Duodenal mucosa (tissue), 2 donors: Measurements from ENCODE around the gene UPK2.
A peak's percentile ranks its signal among the peaks of the same experiment; 100 is the strongest.
"Not testable (repeated sequence)": the region's sequence is repeated elsewhere in the genome, so short reads cannot be mapped to it uniquely, and the experiment has no call there.

ENCODE experiments used
- H3K27ac ChIP-seq: one replicate; pipeline ENCODE4 v1.7.0; 2013; ENCODE audit warnings: low read depth, low read length
- H3K27me3 ChIP-seq, 2 donors: one replicate each; pipeline ENCODE4 v1.7.0; 2013; ENCODE audit warnings: low read length in 2 of 2, control low read depth in 1 of 2; ENCODE audit not compliant: insufficient read depth in 2 of 2, control insufficient read depth in 1 of 2
- H3K36me3 ChIP-seq, 2 donors: one replicate each; pipeline ENCODE4 v1.7.0; 2013; ENCODE audit warnings: low read length in 2 of 2, control low read depth in 1 of 2; ENCODE audit not compliant: insufficient read depth in 2 of 2, control insufficient read depth in 1 of 2
- H3K4me1 ChIP-seq, 2 donors: one replicate each; pipeline ENCODE4 v1.7.0; 2013; ENCODE audit warnings: low read length in 2 of 2, control low read depth in 1 of 2; ENCODE audit not compliant: insufficient read depth in 2 of 2, control insufficient read depth in 1 of 2
- H3K4me3 ChIP-seq, 2 donors: one replicate each; pipeline ENCODE4 v1.7.0; 2013; ENCODE audit warnings: low read length in 2 of 2, low read depth in 1 of 2
- H3K9ac ChIP-seq, 2 donors: one replicate each; pipeline ENCODE4 v1.7.0; 2013; ENCODE audit warnings: low read length in 2 of 2, low read depth in 1 of 2
- H3K9me3 ChIP-seq, 2 donors: one replicate each; pipeline ENCODE4 v1.7.0; 2013; ENCODE audit warnings: low read length in 2 of 2, control low read depth in 1 of 2; ENCODE audit not compliant: control insufficient read depth in 1 of 2

The UPK2 gene

GRCh38 chr11:118939953-118940598 lies 16.0 kb upstream of the UPK2 start:
- peaks cover 0 to 7% of the 10 kb centered on the region in 2 donors for H3K4me1 ChIP-seq
- H3K27ac ChIP-seq = no peak overlapping the region
- H3K9ac ChIP-seq = no peak overlapping the region
- no peak overlapping the region for H3K4me3 ChIP-seq
- no peaks in the 10 kb centered on the region for H3K36me3 ChIP-seq
- no peaks in the 10 kb centered on the region for H3K9me3 ChIP-seq
- peaks cover 0 to 4% of the 10 kb centered on the region in 2 donors for H3K27me3 ChIP-seq

GRCh38 chr11:118947091-118947490 lies 9.0 kb upstream of the UPK2 start:
- H3K9ac ChIP-seq = no peak overlapping the region
- no peak overlapping the region for H3K4me3 ChIP-seq
- no peaks in the 10 kb centered on the region for H3K27me3 ChIP-seq
- no peaks in the 10 kb centered on the region for H3K36me3 ChIP-seq
- no peaks in the 10 kb centered on the region for H3K4me1 ChIP-seq
- no peaks in the 10 kb centered on the region for H3K9me3 ChIP-seq
- H3K27ac ChIP-seq = no peak overlapping the region

- Histone ChIP-seq H3K4me3 (no peak overlapping the region), H3K4me1 (no peaks in the 10 kb centered on the region), H3K27ac (no peak overlapping the region), H3K9me3 (no peaks in the 10 kb centered on the region), H3K27me3 (no peaks in the 10 kb centered on the region), H3K9ac (no peak overlapping the region), H3K36me3 (no peaks in the 10 kb centered on the region)
Measured at GRCh38 chr11:118948000-118948399, 8.1 kb upstream of the UPK2 start.

GRCh38 chr11:118953265-118953664 lies 2.8 kb upstream of the UPK2 start:
- no peaks in the 10 kb centered on the region for H3K36me3 ChIP-seq
- no peak overlapping the region for H3K27ac ChIP-seq
- no peaks in the 10 kb centered on the region for H3K9me3 ChIP-seq
- no peaks in the 10 kb centered on the region for H3K4me1 ChIP-seq
- H3K9ac ChIP-seq = no peak overlapping the region
- no peaks in the 10 kb centered on the region for H3K27me3 ChIP-seq
- H3K4me3 ChIP-seq = no peak overlapping the region

- not testable (repeated sequence) for H3K9me3 ChIP-seq, H3K36me3 ChIP-seq, H3K4me3 ChIP-seq, H3K9ac ChIP-seq, H3K27ac ChIP-seq, H3K4me1 ChIP-seq, H3K27me3 ChIP-seq
Measured at GRCh38 chr11:118953976-118954375, 2.1 kb upstream of the UPK2 start.

- Histone ChIP-seq H3K4me1 (peaks cover 0 to 4% of the 10 kb centered on the region in 2 donors), H3K27ac (no peak overlapping the region), H3K9ac (no peak overlapping the region), H3K4me3 (no peak overlapping the region), H3K9me3 (no peaks in the 10 kb centered on the region), H3K27me3 (no peaks in the 10 kb centered on the region), H3K36me3 (no peaks in the 10 kb centered on the region)
Measured at GRCh38 chr11:118956847-118957469, 860 bp downstream of the UPK2 start.

GRCh38 chr11:118957549-118957948 lies 1.5 kb downstream of the UPK2 start:
- Histone ChIP-seq H3K36me3 (no peaks in the 10 kb centered on the region), H3K27ac (no peak overlapping the region)

GRCh38 chr11:118957968-118958367 lies 1.9 kb downstream of the UPK2 start:
- H3K9ac ChIP-seq = no peak overlapping the region
- H3K4me3 ChIP-seq = no peak overlapping the region
- H3K9me3 ChIP-seq = no peaks in the 10 kb centered on the region
- no peak overlapping the region for H3K27ac ChIP-seq
- H3K4me1 ChIP-seq = peaks cover 0 to 4% of the 10 kb centered on the region in 2 donors
- no peaks in the 10 kb centered on the region for H3K36me3 ChIP-seq
- no peaks in the 10 kb centered on the region for H3K27me3 ChIP-seq

More at GRCh38 chr11:118957549-118957948, 1.5 kb downstream of the UPK2 start:
- no peak overlapping the region for H3K4me3 ChIP-seq
- H3K9me3 ChIP-seq = no peaks in the 10 kb centered on the region
- no peaks in the 10 kb centered on the region for H3K27me3 ChIP-seq
- H3K9ac ChIP-seq = no peak overlapping the region
- peaks cover 0 to 4% of the 10 kb centered on the region in 2 donors for H3K4me1 ChIP-seq

GRCh38 chr11:118958577-118958976 lies 2.5 kb downstream of the UPK2 start:
- H3K9me3 ChIP-seq = no peaks in the 10 kb centered on the region
- no peaks in the 10 kb centered on the region for H3K36me3 ChIP-seq
- no peak overlapping the region for H3K4me3 ChIP-seq
- H3K27me3 ChIP-seq = no peaks in the 10 kb centered on the region
- no peak overlapping the region for H3K9ac ChIP-seq
- no peak overlapping the region for H3K27ac ChIP-seq
- H3K4me1 ChIP-seq = peaks cover 0 to 4% of the 10 kb centered on the region in 2 donors

- Histone ChIP-seq H3K4me1 (peaks cover 0 to 4% of the 10 kb centered on the region in 2 donors), H3K9me3 (no peaks in the 10 kb centered on the region), H3K27me3 (no peaks in the 10 kb centered on the region), H3K36me3 (no peaks in the 10 kb centered on the region), H3K27ac (no peak overlapping the region), H3K4me3 (no peak overlapping the region), H3K9ac (peak overlapping the region in 1 of 2 donors; percentile 43)
Measured at GRCh38 chr11:118961189-118961588, 5.1 kb downstream of the UPK2 start.
